Hepatocyte (in vitro differentiated cells): ENCODE results near the gene CYP27B1. TPM values are rescaled to one million over a fixed set of nuclear protein-coding genes. Genes with fewer than 3 reads are reported as not detected.

Source experiments
- DNase-seq: peaks from one replicate; pipeline ENCODE4 v3.0.0-alpha.2; 2016; ENCODE audit warnings: low spot score
- H2AFZ ChIP-seq: fragments of 200-600 bp; sonication (generic); 2 replicates; pipeline ENCODE4 v1.6.0; 2016; ENCODE audit warnings: antibody characterized with exemption, mild to moderate bottlenecking
- H3K27ac ChIP-seq: fragments of 200-600 bp; sonication (generic); 2 replicates; pipeline ENCODE4 v1.5.1; 2016; ENCODE audit warnings: mild to moderate bottlenecking
- H3K27me3 ChIP-seq: fragments of 200-600 bp; sonication (generic); 2 replicates; pipeline ENCODE4 v1.6.1; 2016
- H3K36me3 ChIP-seq: fragments of 200-600 bp; sonication (generic); replicated peaks from 2 replicates; pipeline ENCODE4 v1.5.1; 2016; ENCODE audit warnings: low read depth; ENCODE audit not compliant: insufficient read depth
- H3K4me1 ChIP-seq: fragments of 200-600 bp; sonication (generic); 2 replicates; pipeline ENCODE4 v1.5.1; 2016; ENCODE audit warnings: mild to moderate bottlenecking, moderate library complexity; ENCODE audit not compliant: insufficient read depth
- H3K4me2 ChIP-seq: fragments of 200-600 bp; sonication (generic); 2 replicates; pipeline ENCODE4 v1.6.0; 2016
- H3K4me3 ChIP-seq: fragments of 200-600 bp; sonication (generic); 2 replicates; pipeline ENCODE4 v1.5.1; 2016; ENCODE audit warnings: mild to moderate bottlenecking
- H3K79me2 ChIP-seq: fragments of 200-600 bp; sonication (generic); 2 replicates; pipeline ENCODE4 v1.6.0; 2017; ENCODE audit warnings: mild to moderate bottlenecking
- H3K9me2 ChIP-seq: fragments of 200-600 bp; sonication (generic); replicated peaks from 2 replicates; pipeline ENCODE4 v1.6.0; 2017; ENCODE audit warnings: mild to moderate bottlenecking; ENCODE audit not compliant: insufficient read depth
- H3K9me3 ChIP-seq: fragments of 200-600 bp; sonication (generic); 2 replicates; pipeline ENCODE4 v1.5.1; 2016; ENCODE audit warnings: low read depth, mild to moderate bottlenecking
- H4K20me1 ChIP-seq: fragments of 200-600 bp; sonication (generic); 2 replicates; pipeline ENCODE4 v1.6.0; 2016; ENCODE audit warnings: mild to moderate bottlenecking; ENCODE audit not compliant: insufficient read depth, poor library complexity, severe bottlenecking
- CTCF ChIP-seq: fragments of 200-600 bp; sonication (generic); IDR thresholded peaks from 2 replicates; pipeline ENCODE4 v1.5.1; 2016; ENCODE audit warnings: antibody characterized with exemption, mild to moderate bottlenecking; ENCODE audit not compliant: poor library complexity
- EZH2 ChIP-seq: fragments of 200-600 bp; sonication (generic); IDR thresholded peaks from 2 replicates; pipeline ENCODE4 v1.6.1; 2016; ENCODE audit warnings: antibody characterized with exemption, mild to moderate bottlenecking, borderline replicate concordance
- EZH2phosphoT487 ChIP-seq: fragments of 200-600 bp; sonication (generic); IDR thresholded peaks from one replicate; pipeline ENCODE4 v1.6.1; 2018; ENCODE audit warnings: antibody characterized with exemption, mild to moderate bottlenecking, low read depth, moderate library complexity; ENCODE audit not compliant: unreplicated experiment, severe bottlenecking
- WGBS: methylation state at CpG from one replicate; pipeline ENCODE4 v1.1.6; 2016; ENCODE audit warnings: low lambda C conversion rate; ENCODE audit errors: missing lambda C conversion rate; 5-methylcytosine and 5-hydroxymethylcytosine counted together
- polyA plus RNA-seq: library from polyadenylated mRNA; unstranded; fragments of >200 nt; fragmentation: Nextera tagmentation; extraction: Ambion mirVana; gene quantifications from 2 replicates; pipeline ENCODE4 v1.2.1, GENCODE V29; 2016
- total RNA-seq: library from RNA; depleted of rRNA; stranded (reverse); fragments of >200 nt; gene quantifications from 2 replicates; pipeline ENCODE4 v1.2.3, GENCODE V29; 2014

CYP27B1 gene
- total and polyA plus RNA-seq, 2 experiments from 2014 or later: 0.23 to 2.3 TPM

GRCh38 chr12:57719777-57720605 is 46.9 kb downstream of the CYP27B1 start:
- no peaks in the 10 kb centered on the region for H3K79me2 ChIP-seq
- no peak overlapping the region for H2AFZ ChIP-seq
- H3K4me1 ChIP-seq: no peaks in the 10 kb centered on the region
- no peak for TF ChIP-seq CTCF
- no peak for TF ChIP-seq EZH2phosphoT487
- no peaks in the 10 kb centered on the region for H4K20me1 ChIP-seq
- no peaks in the 10 kb centered on the region for H3K36me3 ChIP-seq
- no peak overlapping the region for H3K4me3 ChIP-seq
- no peak overlapping the region for H3K27ac ChIP-seq
- no peaks in the 10 kb centered on the region for H3K9me2 ChIP-seq
- WGBS: 95% methylated on average over 20 of the region's 20 CpGs
- H3K27me3 ChIP-seq: peaks cover 15% of the 10 kb centered on the region
- no peaks in the 10 kb centered on the region for H3K9me3 ChIP-seq
- H3K4me2 ChIP-seq: no peak overlapping the region
- DNase-seq: peak; percentile 1

DNA sequence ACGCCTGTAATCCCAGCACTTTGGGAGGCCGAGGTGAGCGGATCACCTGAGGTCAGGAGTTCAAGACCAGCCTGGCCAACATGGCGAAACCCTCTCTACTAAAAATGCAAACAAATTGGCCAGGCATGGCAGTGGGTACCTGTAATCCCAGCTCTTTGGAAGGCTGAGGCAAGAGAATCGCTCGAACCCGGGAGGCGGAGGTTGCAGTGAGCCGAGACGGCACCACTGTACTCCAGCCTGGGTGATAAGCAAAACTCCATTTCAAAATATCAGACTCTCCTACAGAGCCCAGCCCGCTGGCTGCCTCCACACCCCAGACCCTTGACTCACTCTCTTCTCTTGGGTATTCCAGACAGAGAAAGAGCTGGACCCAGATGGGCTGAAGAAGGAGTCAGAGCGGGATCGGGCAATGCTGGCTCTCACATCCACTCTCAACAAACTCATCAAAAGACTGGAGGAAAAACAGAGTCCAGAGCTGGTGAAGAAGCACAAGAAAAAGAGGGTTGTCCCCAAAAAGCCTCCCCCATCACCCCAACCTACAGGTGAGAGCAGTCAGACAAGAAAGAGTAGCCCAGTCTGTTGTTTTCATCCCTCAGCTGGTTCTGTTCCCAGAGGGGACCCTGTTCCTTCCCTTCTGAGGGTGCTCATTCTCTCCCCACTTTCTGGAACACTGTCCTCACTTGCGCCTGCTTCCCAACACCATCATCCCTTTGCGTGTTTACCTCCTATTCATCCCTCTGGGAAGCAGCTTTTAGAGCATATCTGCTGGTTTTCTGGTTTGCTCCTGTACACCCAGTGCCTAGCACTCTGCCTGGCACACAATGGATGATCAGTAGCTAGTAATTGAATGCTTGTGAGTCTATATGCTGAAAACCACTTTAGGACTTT is 48.0 kb downstream of the CYP27B1 start:
- no peak overlapping the region for H3K27ac ChIP-seq
- no peaks in the 10 kb centered on the region for H3K79me2 ChIP-seq
- TF ChIP-seq EZH2phosphoT487 (no peak), EZH2 (no peak), CTCF (no peak)
- 98% methylated on average over 15 of the region's 15 CpGs for WGBS
- H3K4me2 ChIP-seq: no peak overlapping the region
- peak; percentile 2 for DNase-seq
- no peaks in the 10 kb centered on the region for H3K4me1 ChIP-seq
- no peaks in the 10 kb centered on the region for H3K36me3 ChIP-seq
- no peaks in the 10 kb centered on the region for H4K20me1 ChIP-seq
- peaks cover 4% of the 10 kb centered on the region for H3K27me3 ChIP-seq
- no peaks in the 10 kb centered on the region for H3K9me2 ChIP-seq
- H2AFZ ChIP-seq: no peak overlapping the region
- no peak overlapping the region for H3K4me3 ChIP-seq
- no peaks in the 10 kb centered on the region for H3K9me3 ChIP-seq

DNA sequence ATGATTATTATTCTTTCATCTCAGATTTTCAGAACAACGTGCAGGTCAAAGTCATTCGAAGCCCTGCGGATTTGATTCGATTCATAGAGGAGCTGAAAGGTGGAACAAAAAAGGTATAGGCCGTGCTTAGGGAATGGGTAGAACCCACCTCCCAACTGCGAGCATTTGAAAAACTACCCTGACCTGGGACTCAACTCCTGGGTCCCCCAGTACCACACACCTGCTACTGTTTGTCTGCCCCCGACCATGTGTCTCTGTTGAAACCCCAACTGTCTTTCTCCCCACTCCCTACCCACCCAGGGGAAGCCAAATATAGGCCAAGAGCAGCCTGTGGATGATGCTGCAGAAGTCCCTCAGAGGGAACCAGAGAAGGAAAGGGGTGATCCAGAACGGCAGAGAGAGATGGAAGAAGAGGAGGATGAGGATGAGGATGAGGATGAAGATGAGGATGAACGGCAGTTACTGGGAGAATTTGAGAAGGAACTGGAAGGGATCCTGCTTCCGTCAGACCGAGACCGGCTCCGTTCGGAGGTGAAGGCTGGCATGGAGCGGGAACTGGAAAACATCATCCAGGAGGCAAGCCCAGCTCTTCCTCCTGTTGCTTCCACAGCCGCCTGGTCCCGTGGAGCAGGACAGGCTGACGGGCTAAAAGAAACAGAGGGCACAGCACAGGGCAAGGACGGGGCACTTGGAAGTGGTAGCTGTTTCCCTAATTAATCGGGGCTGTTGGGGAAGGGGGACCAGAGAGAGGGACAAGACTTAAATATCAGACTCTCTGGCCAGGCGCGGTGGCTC is 48.8 kb downstream of the CYP27B1 start:
- DNase-seq: no peak
- Histone ChIP-seq H3K9me3 (no peaks in the 10 kb centered on the region), H3K36me3 (no peaks in the 10 kb centered on the region), H3K4me1 (no peaks in the 10 kb centered on the region), H3K79me2 (no peaks in the 10 kb centered on the region), H2AFZ (no peak overlapping the region), H3K4me3 (no peak overlapping the region), H3K9me2 (no peaks in the 10 kb centered on the region), H4K20me1 (no peaks in the 10 kb centered on the region), H3K27ac (no peak overlapping the region), H3K27me3 (no peaks in the 10 kb centered on the region), H3K4me2 (no peak overlapping the region)
- WGBS: 98% methylated on average over 22 of the region's 22 CpGs
- TF ChIP-seq EZH2phosphoT487 (no peak), EZH2 (no peak), CTCF (no peak)
